OCI-M1 (cell line): ENCODE measurements around the gene RBM43.

Source experiments
- DNase-seq: peaks from one replicate; lab custom pipeline; 2025; lab: John Stamatoyannopoulos, UW

The RBM43 gene

DNA sequence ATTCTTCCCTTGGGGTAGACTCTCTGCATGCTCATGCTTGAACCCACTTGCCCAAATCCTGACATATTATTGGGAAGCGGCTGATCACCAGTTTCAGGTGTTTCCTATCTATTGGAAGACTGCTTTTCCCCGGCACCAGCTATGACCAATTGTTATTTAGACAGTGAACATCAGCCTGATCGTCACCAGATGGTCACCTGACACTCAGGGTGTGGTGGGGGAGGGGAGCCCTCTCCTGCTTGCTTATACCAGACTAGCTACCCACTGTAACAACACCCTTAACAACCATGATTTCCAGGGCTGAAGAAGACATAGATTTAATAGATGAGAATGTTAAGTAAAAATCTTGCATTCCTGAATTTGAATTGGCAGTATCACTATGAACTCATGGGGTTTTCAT, 44.3 kb downstream of the RBM43 start:
- DNase-seq = no peak

DNA sequence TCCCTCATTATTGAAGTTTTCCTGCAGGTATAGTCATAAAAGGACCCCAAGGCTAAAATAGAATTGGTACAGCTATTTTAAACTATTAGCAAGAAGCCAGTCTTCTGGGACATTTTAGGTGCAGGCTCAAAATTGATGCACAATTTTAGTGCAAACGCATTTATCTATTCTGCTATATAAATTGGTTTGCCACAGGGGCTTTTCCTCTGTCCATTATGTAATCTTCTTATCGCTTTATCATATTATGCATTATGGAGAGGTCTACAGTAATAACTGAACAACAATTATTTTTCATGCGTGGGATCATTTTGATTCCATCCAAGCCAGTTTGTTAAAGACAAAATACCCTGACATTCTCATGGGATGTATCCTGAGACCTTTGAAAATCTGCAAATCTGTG, 54.6 kb downstream of the RBM43 start:
- DNase-seq = no peak

DNA sequence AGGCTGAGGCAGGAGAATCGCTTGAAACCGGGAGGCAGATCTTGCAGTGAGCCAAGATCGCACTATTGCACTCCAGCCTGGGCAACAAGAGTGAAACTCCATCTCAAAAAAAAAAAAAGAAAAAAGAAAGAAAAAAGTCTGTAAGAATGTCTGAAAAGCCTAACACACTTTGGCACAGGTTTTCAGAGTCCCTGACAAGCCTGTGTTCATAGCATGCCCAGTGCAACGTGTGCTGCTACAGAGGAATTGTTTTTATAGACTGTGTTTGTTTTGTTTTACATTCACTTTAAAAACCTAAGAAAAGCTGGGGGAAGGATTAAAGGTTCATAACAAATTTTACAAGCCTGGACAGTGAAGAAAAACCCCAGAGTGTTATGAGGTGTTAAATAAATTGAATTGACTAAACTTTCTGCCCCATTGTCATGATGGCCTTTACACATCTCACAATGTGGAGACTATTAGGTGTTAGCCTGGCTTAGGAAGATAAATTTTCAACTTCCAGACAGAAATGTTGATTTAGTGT, 55.2 kb downstream of the RBM43 start:
- no peak for DNase-seq

DNA sequence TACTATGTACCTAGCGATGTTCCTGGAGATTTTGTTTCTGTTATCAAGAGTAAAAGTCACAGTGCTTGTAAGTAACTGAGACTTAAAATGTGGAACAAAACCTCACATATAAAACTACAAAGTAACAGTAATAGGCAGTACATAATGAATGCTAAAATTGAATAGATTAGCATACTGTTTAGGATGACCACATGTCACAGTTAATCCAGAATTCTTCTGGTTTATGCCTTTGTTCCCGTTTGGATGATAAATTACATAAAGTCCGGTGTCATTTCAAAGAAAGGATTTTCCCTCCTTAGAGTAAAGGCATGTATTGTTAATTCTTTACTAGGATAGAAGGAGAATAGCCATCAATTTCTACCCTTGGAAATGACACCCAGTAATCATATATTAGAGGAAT, 56.1 kb downstream of the RBM43 start:
- DNase-seq = no peak

DNA sequence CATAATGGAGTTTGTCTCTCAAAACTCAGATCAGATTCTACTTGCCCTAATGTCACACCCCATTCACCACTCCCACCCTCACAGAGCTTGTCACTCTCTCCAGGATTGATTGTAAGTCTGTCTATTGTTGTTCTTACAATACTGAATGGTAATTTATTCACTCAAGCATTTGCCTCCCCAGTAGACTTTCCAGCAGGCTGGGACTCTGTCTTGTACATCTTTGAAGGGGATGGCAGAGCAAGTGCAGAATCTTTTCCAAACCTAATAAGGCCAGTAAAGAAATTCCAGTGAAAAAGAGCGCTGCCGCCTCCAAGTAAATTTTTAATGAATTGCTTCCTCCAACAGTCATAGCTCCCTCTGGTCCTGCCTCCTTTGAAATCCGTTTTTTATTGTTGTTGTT, 56.9 kb downstream of the RBM43 start:
- no peak for DNase-seq

GRCh38 chr2:151200844-151201243, 60.8 kb downstream of the RBM43 start:
- DNase-seq = no peak

GRCh38 chr2:151200277-151200676, 61.4 kb downstream of the RBM43 start:
- no peak for DNase-seq

- no peak for DNase-seq
Observed at GRCh38 chr2:151198645-151199044, 63.0 kb downstream of the RBM43 start.
